K562 (cell line): ENCODE measurements around the gene ZSCAN12. TPM values are rescaled to one million over a fixed set of nuclear protein-coding genes. Genes with fewer than 3 reads are reported as not detected.
A peak's percentile ranks its signal among the peaks of the same experiment; 100 is the strongest.

ENCODE experiments used
- CXXC5 ChIP-seq: fragments of 250-450 bp; sonication (Bioruptor Pico); IDR thresholded peaks from 2 replicates; pipeline ENCODE4 v1.8.0; 2022; ENCODE audit warnings: inconsistent platforms, mild to moderate bottlenecking, moderate library complexity
- E4F1 ChIP-seq: fragments of 250-450 bp; sonication (Bioruptor Pico); IDR thresholded peaks from 2 replicates; pipeline ENCODE4 v1.5.0; 2021; ENCODE audit warnings: mild to moderate bottlenecking, borderline replicate concordance
- KAT2B ChIP-seq: IDR thresholded peaks from one replicate; pipeline ENCODE4 v1.6.1; 2012; ENCODE audit warnings: low read depth, mild to moderate bottlenecking, control low read depth, inconsistent platforms, low read length, moderate library complexity
- MEF2A ChIP-seq: IDR thresholded peaks from 2 replicates; pipeline ENCODE4 v1.6.1; 2011; ENCODE audit warnings: low read depth, mild to moderate bottlenecking, low read length, moderate library complexity; ENCODE audit not compliant: control insufficient read depth
- MIER1 ChIP-seq: fragments of 450-650 bp; IDR thresholded peaks from 2 replicates; pipeline ENCODE4 v1.6.1; 2016; ENCODE audit warnings: antibody characterized with exemption, mild to moderate bottlenecking, low read depth
- NFE2L1 ChIP-seq: fragments of 450-650 bp; IDR thresholded peaks from 2 replicates; pipeline ENCODE4 v1.6.1; 2016; ENCODE audit warnings: missing genetic modification characterization, low read depth, mild to moderate bottlenecking, missing compliant biosample characterization, moderate library complexity, borderline replicate concordance
- PTRF ChIP-seq: fragments of 450-650 bp; IDR thresholded peaks from 2 replicates; pipeline ENCODE4 v1.6.1; 2016; ENCODE audit warnings: mild to moderate bottlenecking, missing genetic modification characterization, missing compliant biosample characterization
- SREBF2 ChIP-seq: sonication (generic); formaldehyde crosslinking; IDR thresholded peaks from 2 replicates; pipeline ENCODE4 v1.4.0; 2020; ENCODE audit warnings: mild to moderate bottlenecking, missing genetic modification reagents
- TFAM ChIP-seq: fragments of 250-450 bp; sonication (Bioruptor Pico); conservative IDR thresholded peaks from 2 replicates; pipeline ENCODE4 v1.5.0; 2021; ENCODE audit warnings: mild to moderate bottlenecking, moderate library complexity
- polyA plus RNA-seq, 8 experiments: library from polyadenylated mRNA; depleted of rRNA in 4 of 8; stranded (reverse) in 5 of 8; unstranded in 3 of 8; fragments of >200 nt; fragmentation: Nextera tagmentation in 2 of 8; fragmentation: Illumina TruSeq in 1 of 8; extraction: Ambion mirVana in 2 of 8; extraction: Trizol in 1 of 8; gene quantifications; 2 replicates each; pipeline versions ENCODE4 v1.2.1 to v1.2.3, GENCODE V29; 2011 to 2014; ENCODE audit warnings: inconsistent platforms in 1 of 8, missing spikeins in 1 of 8
- total RNA-seq, 7 experiments: library from RNA; depleted of rRNA in 6 of 7; stranded (reverse); fragments of >200 nt in 6 of 7; fragmentation: Illumina TruSeq in 2 of 7; extraction: Trizol in 2 of 7; gene quantifications; 2 replicates each; pipeline versions ENCODE4 v1.2.1 to v1.2.3, GENCODE V29; 2011 to 2021; ENCODE audit warnings: low replicate concordance in 1 of 7
- TF ChIP-seq, protein P1 (sequence below): fragments of 450-650 bp; IDR thresholded peaks from 2 replicates; pipeline ENCODE4 v1.6.1; 2016; ENCODE audit warnings: mild to moderate bottlenecking, moderate library complexity
- TF ChIP-seq, protein P2 (sequence below), 2 experiments: fragments of 450-650 bp in 1 of 2; sonication (generic) in 1 of 2; formaldehyde crosslinking in 1 of 2; IDR thresholded peaks in 1 of 2; conservative IDR thresholded peaks in 1 of 2; 2 replicates each; pipeline versions ENCODE4 v1.6.1 to v1.8.1; 2016 to 2023; ENCODE audit warnings: mild to moderate bottlenecking in 2 of 2, moderate library complexity in 2 of 2, inconsistent platforms in 1 of 2, missing genetic modification reagents in 1 of 2

The ZSCAN12 gene
- total and polyA plus RNA-seq, 9 of the 15 experiments (the other 6 are each of a cell fraction or from before 2014, with no cell fraction given), result 2.5 to 19.6 (median 12.5) TPM

GRCh38 chr6:28336284-28337120, 63.0 kb downstream of the ZSCAN12 start (continued):
- TF ChIP-seq, protein P1, sequence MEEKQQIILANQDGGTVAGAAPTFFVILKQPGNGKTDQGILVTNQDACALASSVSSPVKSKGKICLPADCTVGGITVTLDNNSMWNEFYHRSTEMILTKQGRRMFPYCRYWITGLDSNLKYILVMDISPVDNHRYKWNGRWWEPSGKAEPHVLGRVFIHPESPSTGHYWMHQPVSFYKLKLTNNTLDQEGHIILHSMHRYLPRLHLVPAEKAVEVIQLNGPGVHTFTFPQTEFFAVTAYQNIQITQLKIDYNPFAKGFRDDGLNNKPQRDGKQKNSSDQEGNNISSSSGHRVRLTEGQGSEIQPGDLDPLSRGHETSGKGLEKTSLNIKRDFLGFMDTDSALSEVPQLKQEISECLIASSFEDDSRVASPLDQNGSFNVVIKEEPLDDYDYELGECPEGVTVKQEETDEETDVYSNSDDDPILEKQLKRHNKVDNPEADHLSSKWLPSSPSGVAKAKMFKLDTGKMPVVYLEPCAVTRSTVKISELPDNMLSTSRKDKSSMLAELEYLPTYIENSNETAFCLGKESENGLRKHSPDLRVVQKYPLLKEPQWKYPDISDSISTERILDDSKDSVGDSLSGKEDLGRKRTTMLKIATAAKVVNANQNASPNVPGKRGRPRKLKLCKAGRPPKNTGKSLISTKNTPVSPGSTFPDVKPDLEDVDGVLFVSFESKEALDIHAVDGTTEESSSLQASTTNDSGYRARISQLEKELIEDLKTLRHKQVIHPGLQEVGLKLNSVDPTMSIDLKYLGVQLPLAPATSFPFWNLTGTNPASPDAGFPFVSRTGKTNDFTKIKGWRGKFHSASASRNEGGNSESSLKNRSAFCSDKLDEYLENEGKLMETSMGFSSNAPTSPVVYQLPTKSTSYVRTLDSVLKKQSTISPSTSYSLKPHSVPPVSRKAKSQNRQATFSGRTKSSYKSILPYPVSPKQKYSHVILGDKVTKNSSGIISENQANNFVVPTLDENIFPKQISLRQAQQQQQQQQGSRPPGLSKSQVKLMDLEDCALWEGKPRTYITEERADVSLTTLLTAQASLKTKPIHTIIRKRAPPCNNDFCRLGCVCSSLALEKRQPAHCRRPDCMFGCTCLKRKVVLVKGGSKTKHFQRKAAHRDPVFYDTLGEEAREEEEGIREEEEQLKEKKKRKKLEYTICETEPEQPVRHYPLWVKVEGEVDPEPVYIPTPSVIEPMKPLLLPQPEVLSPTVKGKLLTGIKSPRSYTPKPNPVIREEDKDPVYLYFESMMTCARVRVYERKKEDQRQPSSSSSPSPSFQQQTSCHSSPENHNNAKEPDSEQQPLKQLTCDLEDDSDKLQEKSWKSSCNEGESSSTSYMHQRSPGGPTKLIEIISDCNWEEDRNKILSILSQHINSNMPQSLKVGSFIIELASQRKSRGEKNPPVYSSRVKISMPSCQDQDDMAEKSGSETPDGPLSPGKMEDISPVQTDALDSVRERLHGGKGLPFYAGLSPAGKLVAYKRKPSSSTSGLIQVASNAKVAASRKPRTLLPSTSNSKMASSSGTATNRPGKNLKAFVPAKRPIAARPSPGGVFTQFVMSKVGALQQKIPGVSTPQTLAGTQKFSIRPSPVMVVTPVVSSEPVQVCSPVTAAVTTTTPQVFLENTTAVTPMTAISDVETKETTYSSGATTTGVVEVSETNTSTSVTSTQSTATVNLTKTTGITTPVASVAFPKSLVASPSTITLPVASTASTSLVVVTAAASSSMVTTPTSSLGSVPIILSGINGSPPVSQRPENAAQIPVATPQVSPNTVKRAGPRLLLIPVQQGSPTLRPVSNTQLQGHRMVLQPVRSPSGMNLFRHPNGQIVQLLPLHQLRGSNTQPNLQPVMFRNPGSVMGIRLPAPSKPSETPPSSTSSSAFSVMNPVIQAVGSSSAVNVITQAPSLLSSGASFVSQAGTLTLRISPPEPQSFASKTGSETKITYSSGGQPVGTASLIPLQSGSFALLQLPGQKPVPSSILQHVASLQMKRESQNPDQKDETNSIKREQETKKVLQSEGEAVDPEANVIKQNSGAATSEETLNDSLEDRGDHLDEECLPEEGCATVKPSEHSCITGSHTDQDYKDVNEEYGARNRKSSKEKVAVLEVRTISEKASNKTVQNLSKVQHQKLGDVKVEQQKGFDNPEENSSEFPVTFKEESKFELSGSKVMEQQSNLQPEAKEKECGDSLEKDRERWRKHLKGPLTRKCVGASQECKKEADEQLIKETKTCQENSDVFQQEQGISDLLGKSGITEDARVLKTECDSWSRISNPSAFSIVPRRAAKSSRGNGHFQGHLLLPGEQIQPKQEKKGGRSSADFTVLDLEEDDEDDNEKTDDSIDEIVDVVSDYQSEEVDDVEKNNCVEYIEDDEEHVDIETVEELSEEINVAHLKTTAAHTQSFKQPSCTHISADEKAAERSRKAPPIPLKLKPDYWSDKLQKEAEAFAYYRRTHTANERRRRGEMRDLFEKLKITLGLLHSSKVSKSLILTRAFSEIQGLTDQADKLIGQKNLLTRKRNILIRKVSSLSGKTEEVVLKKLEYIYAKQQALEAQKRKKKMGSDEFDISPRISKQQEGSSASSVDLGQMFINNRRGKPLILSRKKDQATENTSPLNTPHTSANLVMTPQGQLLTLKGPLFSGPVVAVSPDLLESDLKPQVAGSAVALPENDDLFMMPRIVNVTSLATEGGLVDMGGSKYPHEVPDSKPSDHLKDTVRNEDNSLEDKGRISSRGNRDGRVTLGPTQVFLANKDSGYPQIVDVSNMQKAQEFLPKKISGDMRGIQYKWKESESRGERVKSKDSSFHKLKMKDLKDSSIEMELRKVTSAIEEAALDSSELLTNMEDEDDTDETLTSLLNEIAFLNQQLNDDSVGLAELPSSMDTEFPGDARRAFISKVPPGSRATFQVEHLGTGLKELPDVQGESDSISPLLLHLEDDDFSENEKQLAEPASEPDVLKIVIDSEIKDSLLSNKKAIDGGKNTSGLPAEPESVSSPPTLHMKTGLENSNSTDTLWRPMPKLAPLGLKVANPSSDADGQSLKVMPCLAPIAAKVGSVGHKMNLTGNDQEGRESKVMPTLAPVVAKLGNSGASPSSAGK, result no peak
- TF ChIP-seq, protein P2, sequence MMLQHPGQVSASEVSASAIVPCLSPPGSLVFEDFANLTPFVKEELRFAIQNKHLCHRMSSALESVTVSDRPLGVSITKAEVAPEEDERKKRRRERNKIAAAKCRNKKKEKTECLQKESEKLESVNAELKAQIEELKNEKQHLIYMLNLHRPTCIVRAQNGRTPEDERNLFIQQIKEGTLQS (IDR thresholded peaks at IDR 0.05), result no peak
- TF ChIP-seq, protein P2 (CRISPR knock-in tag; conservative IDR thresholded peaks at IDR 0.05), result no peak
- TF ChIP-seq TFAM (CRISPR knock-in tag) (no peak), PTRF (tag) (peak; percentile 70; the same call in 1 of the 2 replicates), CXXC5 (CRISPR knock-in tag) (peak; percentile 69), SREBF2 (no peak), NFE2L1 (tag) (no peak; the same call in 1 of the 2 replicates), E4F1 (CRISPR knock-in tag) (peak; percentile 76; the same call in 1 of the 2 replicates), MEF2A (no peak), KAT2B (no peak), MIER1 (0 out of 2 replicates have a peak, but pooled peaks have one; percentile 23)
